Activated T-helper 1 cell treated with Interleukin-2 at 50 U/mL for 16 hours (primary cell): ENCODE measurements around the gene PCDHA10.
"Not testable (repeated sequence)": the region's sequence is repeated elsewhere in the genome, so short reads cannot be mapped to it uniquely, and the experiment has no call there.

Source experiments
- DNase-seq: peaks from one replicate; pipeline ENCODE4 v3.0.0-alpha.2; 2020; ENCODE audit warnings: low read depth

Gene PCDHA10, protein sequence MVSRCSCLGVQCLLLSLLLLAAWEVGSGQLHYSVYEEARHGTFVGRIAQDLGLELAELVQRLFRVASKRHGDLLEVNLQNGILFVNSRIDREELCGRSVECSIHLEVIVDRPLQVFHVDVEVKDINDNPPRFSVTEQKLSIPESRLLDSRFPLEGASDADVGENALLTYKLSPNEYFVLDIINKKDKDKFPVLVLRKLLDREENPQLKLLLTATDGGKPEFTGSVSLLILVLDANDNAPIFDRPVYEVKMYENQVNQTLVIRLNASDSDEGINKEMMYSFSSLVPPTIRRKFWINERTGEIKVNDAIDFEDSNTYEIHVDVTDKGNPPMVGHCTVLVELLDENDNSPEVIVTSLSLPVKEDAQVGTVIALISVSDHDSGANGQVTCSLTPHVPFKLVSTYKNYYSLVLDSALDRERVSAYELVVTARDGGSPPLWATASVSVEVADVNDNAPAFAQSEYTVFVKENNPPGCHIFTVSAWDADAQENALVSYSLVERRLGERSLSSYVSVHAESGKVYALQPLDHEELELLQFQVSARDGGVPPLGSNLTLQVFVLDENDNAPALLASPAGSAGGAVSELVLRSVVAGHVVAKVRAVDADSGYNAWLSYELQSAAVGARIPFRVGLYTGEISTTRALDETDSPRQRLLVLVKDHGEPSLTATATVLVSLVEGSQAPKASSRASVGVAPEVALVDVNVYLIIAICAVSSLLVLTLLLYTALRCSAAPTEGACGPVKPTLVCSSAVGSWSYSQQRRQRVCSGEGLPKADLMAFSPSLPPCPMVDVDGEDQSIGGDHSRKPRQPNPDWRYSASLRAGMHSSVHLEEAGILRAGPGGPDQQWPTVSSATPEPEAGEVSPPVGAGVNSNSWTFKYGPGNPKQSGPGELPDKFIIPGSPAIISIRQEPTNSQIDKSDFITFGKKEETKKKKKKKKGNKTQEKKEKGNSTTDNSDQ

DNA sequence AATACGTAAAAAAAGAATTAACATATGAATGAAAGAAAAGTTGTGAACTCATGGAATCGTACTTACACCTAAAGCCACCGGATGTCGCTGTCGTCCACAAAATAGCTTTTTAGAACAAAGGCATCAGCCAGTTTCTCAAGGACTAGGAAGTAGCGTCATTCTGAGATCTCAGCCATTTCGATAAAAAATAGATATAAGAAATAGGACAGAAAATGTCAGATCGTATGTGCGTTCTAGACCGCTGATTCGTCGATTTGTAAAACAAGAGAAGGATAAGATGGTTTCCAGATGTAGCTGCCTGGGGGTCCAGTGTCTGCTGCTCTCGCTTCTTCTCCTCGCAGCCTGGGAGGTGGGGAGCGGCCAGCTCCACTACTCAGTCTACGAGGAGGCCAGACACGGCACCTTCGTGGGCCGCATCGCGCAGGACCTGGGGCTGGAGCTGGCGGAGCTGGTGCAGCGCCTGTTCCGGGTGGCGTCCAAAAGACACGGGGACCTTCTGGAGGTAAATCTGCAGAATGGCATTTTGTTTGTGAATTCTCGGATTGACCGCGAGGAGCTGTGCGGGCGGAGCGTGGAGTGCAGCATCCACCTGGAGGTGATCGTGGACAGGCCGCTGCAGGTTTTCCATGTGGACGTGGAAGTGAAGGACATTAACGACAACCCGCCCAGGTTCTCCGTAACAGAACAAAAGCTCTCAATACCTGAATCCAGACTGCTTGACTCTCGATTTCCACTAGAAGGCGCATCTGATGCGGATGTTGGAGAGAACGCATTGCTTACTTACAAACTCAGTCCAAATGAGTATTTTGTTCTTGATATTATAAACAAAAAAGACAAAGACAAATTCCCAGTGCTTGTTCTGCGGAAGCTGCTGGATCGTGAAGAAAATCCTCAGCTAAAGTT, at the start of gene PCDHA10:
PCDHA10 (plus strand) TSS at position 126 of the 903 bp plus-strand sequence; CDS start at position 278, 152 bp downstream.
- DNase-seq, result no peak

DNA sequence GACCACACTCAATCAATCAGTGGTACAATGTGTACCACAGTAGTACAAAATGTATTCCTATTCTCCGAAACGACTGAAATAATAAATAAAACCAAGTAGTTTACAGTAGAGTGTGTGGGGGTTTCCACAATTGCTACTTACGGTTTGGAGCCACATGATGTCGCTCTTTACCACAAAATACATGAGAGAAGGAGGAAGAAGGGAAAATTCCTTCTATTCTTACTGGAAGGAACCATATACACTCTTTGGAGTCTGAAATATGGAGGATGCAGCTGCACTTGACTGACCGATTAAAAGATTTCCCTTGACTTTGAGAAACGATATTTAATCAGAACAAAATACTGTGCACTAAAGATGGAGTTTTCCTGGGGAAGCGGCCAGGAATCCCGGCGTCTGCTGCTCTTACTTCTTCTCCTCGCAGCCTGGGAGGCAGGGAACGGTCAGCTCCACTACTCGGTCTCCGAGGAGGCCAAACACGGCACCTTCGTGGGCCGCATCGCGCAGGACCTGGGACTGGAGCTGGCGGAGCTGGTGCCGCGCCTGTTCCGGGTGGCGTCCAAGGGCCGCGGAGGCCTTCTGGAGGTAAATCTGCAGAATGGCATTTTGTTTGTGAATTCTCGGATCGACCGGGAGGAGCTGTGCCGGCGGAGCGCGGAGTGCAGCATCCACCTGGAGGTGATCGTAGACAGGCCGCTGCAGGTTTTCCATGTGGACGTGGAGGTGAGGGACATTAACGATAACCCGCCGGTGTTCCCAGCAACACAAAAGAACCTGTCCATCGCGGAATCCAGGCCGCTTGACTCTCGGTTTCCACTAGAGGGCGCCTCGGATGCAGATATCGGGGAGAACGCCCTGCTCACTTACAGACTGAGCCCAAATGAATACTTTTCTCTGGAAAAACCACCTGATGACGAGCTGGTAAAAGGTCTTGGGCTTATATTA, 48.6 kb upstream of the PCDHA10 start, which contains the start of gene PCDHA4:
PCDHA4 (plus strand) TSS at position 235 of the 942 bp plus-strand sequence.
- DNase-seq, result no peak

DNA sequence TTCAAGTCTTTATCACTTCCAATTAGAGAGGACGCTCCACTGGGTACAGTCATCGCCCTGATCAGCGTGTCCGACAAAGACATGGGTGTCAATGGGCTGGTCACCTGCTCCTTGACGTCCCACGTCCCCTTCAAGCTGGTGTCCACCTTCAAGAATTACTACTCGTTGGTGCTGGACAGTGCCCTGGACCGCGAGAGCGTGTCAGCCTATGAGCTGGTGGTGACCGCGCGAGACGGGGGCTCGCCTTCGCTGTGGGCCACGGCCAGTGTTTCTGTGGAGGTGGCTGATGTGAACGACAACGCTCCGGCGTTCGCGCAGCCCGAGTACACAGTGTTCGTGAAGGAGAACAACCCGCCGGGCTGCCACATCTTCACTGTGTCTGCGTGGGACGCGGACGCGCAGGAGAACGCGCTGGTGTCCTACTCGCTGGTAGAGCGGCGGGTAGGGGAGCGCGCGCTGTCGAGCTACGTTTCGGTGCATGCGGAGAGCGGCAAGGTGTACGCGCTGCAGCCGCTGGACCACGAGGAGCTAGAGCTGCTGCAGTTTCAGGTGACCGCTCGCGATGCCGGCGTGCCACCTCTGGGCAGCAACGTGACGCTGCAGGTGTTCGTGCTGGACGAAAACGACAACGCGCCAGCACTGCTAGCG, 47.3 kb upstream of the PCDHA10 start:
- not testable (repeated sequence) for DNase-seq

DNA sequence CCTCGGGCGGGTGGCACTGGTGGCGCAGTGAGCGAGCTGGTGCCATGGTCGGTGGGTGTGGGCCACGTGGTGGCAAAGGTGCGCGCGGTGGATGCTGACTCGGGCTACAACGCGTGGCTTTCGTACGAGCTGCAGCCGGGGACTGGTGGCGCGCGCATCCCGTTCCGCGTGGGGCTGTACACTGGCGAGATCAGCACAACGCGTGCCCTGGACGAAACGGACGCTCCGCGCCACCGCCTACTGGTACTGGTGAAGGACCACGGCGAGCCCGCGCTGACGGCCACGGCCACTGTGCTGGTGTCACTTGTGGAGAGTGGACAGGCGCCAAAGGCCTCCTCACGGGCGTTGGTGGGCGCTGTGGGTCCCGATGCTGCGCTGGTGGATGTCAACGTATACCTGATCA, 46.8 kb upstream of the PCDHA10 start:
- no peak for DNase-seq

DNA sequence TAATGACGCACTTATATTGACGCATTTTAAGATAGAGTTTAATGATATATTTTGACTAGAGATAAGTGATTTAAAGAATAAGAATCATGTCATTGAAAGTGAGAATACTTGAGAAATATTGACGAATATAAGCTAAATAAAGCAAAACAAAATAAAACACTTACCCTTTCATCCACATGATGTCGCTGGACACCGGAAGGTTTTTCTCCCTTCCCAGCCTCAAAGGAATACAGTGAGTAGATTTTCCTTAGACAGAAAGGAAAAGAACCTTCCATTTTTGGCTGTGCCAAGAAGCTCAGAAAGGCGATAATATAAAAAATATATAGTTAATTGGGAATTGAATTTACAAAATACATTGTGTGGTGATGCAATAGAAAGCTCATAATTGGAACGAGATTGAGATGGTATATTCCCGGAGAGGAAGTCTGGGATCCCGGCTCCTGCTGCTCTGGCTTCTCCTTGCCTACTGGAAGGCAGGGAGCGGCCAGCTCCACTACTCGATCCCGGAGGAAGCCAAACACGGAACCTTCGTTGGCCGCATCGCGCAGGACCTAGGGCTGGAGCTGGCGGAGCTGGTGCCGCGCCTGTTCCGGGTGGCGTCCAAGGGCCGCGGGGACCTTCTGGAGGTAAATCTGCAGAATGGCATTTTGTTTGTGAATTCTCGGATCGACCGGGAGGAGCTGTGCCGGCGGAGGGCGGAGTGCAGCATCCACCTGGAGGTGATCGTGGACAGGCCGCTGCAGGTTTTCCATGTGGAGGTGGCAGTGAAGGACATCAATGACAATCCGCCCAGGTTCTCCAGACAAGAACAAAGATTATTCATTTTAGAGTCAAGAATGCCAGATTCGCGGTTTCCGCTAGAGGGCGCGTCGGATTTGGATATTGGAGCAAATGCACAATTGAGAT, 34.1 kb upstream of the PCDHA10 start, which contains the start of gene PCDHA5:
PCDHA5 (plus strand) TSS at position 239 of the 906 bp plus-strand sequence.
- DNase-seq, result no peak

DNA sequence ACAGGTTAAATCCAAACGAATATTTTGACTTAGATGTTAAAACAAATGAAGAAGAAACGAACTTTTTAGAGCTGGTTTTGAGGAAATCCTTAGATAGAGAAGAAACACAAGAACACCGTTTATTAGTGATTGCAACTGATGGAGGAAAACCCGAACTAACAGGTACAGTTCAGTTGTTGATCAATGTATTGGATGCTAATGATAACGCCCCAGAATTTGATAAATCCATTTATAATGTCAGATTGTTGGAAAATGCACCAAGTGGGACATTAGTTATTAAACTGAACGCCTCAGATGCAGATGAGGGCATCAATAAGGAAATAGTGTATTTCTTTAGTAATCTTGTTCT, 33.4 kb upstream of the PCDHA10 start:
- DNase-seq, result no peak

DNA sequence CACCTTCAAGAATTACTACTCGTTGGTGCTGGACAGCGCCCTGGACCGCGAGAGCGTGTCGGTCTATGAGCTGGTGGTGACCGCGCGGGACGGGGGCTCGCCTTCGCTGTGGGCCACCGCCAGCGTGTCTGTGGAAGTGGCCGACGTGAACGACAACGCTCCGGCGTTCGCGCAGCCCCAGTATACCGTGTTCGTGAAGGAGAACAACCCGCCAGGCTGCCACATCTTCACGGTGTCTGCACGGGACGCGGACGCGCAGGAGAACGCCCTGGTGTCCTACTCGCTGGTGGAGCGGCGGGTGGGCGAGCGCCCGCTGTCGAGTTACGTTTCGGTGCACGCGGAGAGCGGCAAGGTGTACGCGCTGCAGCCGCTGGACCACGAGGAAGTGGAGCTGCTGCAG, 32.7 kb upstream of the PCDHA10 start:
- not testable (repeated sequence) for DNase-seq

DNA sequence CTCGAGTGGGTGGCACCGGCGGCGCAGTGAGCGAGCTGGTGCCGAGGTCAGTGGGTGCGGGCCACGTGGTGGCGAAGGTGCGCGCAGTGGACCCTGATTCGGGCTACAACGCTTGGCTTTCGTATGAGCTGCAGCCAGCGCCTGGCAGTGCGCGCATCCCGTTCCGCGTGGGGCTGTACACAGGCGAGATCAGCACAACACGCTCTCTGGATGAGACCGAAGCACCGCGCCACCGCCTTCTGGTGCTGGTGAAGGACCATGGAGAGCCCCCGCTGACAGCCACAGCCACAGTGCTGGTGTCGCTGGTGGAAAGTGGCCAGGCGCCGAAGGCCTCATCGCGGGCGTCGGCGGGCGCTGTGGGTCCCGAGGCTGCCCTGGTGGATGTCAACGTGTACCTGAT, 32.2 kb upstream of the PCDHA10 start:
- no peak for DNase-seq

DNA sequence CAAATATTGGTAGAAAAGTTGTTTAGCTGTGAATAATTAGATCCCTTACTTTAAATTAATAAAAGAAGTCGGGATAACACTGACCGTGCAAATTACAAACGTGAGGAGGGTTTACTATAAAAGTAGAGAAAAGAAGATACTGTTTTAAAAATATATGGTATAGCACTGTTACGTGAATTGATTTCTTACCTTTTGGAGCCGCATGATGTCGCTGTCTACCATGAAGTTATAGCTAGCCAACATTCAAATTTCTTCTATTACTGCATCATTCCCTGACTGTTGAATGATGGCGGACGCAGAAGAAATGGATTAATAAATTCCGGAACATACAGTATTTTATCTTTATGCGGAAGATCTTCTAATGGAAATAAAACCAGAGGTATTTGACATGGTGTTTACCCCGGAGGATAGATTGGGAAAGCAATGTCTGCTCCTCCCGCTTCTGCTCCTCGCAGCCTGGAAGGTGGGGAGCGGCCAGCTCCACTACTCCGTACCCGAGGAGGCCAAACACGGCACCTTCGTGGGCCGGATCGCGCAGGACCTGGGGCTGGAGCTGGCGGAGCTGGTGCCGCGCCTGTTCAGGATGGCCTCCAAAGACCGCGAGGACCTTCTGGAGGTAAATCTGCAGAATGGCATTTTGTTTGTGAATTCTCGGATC, 27.9 kb upstream of the PCDHA10 start, which contains the start of gene PCDHA6:
PCDHA6 (plus strand) TSS at position 257 of the 658 bp plus-strand sequence; CDS start at position 389, 132 bp downstream.
- DNase-seq, result no peak

DNA sequence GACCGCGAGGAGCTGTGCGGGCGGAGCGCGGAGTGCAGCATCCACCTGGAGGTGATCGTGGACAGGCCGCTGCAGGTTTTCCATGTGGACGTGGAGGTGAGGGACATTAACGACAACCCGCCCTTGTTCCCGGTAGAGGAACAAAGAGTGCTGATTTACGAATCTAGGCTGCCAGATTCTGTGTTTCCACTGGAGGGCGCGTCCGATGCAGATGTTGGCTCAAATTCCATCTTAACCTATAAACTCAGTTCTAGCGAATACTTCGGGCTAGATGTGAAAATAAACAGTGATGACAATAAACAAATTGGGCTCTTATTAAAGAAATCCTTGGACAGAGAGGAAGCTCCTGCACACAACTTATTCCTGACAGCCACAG, 27.3 kb upstream of the PCDHA10 start:
- no peak for DNase-seq

DNA sequence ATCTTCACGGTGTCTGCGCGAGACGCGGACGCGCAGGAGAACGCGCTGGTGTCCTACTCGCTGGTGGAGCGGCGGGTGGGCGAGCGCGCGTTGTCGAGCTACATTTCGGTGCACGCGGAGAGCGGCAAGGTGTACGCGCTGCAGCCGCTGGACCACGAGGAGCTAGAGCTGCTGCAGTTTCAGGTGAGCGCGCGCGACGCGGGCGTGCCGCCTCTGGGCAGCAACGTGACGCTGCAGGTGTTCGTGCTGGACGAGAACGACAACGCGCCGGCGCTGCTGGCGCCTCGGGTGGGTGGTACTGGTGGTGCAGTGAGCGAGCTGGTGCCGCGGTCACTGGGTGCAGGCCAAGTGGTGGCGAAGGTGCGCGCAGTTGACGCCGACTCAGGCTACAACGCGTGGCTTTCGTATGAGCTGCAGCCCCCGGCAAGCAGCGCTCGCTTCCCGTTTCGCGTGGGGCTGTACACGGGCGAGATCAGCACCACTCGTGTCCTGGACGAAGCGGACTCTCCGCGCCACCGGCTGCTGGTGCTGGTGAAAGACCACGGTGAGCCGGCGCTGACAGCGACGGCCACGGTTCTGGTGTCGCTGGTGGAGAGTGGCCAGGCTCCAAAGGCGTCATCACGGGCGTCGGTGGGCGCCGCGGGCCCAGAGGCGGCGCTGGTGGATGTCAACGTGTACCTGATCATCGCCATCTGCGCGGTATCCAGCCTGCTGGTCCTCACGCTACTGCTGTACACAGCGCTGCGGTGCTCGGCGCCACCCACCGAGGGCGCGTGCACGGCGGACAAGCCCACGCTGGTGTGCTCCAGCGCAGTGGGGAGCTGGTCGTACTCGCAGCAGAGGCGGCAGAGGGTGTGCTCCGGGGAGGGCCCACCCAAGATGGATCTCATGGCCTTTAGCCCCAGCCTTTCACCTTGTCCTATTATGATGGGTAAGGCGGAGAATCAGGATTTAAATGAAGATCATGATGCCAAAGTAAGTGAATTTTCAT, 25.9 kb upstream of the PCDHA10 start:
- DNase-seq, result not testable (repeated sequence)

DNA sequence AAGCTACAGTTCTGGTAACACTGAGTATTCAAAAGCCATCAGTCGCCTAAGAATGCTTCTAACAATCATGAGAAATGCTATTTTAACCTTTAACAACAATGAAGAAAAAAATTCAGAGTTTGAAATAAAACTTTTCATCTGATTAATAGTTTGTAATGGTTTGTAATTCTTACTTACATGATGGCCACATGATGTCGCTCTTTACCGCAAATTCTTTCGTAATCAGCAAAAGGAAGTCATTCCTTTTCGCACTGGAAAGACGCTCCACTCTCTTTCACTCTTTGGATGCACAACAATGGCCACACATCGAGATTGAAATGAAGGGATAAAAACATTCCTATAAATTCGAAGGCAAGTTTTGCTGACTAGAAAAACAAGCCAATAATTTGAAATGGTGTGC, 21.7 kb upstream of the PCDHA10 start, which contains the start of gene PCDHA7:
PCDHA7 (plus strand) TSS at position 277 of the 400 bp plus-strand sequence; CDS start at position 392, 115 bp downstream.
- DNase-seq, result no peak

DNA sequence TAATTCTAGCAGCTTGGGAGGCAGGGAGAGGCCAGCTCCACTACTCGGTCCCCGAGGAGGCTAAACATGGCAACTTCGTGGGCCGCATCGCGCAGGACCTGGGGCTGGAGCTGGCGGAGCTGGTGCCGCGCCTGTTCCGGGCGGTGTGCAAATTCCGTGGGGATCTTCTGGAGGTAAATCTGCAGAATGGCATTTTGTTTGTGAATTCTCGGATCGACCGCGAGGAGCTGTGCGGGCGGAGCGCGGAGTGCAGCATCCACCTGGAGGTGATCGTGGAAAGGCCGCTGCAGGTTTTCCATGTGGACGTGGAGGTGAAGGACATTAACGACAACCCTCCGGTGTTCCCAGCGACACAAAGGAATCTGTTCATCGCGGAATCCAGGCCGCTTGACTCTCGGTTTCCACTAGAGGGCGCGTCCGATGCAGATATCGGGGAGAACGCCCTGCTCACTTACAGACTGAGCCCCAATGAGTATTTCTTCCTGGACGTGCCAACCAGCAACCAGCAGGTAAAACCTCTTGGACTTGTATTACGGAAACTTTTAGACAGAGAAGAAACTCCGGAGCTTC, 21.2 kb upstream of the PCDHA10 start:
- DNase-seq, result not testable (repeated sequence)

DNA sequence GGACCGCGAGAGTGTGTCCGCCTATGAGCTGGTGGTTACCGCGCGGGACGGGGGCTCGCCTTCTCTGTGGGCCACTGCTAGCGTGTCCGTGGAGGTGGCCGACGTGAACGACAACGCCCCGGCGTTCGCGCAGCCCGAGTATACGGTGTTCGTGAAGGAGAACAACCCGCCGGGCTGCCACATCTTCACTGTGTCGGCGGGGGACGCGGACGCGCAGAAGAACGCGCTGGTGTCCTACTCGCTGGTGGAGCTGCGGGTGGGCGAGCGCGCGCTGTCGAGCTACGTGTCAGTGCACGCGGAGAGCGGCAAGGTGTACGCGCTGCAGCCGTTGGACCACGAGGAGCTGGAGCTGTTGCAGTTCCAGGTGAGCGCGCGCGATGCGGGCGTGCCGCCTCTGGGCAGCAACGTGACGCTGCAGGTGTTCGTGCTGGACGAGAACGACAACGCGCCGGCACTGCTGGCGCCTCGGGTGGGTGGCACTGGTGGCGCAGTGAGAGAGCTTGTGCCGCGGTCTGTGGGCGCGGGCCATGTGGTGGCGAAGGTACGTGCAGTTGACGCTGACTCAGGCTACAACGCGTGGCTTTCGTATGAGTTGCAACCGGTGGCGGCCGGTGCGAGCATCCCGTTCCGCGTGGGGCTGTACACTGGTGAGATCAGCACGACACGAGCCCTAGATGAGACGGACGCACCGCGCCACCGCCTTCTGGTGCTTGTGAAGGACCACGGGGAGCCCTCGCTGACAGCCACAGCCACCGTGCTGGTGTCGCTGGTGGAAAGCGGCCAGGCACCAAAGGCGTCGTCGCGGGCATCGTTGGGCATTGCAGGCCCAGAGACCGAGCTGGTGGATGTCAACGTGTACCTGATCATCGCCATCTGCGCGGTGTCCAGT, 19.8 kb upstream of the PCDHA10 start:
- no peak for DNase-seq
